ENCODE data around the gene ORC3.
"Not testable (repeated sequence)": the region's sequence is repeated elsewhere in the genome, so short reads cannot be mapped to it uniquely, and the experiment has no call there.

The ORC3 gene

DNA sequence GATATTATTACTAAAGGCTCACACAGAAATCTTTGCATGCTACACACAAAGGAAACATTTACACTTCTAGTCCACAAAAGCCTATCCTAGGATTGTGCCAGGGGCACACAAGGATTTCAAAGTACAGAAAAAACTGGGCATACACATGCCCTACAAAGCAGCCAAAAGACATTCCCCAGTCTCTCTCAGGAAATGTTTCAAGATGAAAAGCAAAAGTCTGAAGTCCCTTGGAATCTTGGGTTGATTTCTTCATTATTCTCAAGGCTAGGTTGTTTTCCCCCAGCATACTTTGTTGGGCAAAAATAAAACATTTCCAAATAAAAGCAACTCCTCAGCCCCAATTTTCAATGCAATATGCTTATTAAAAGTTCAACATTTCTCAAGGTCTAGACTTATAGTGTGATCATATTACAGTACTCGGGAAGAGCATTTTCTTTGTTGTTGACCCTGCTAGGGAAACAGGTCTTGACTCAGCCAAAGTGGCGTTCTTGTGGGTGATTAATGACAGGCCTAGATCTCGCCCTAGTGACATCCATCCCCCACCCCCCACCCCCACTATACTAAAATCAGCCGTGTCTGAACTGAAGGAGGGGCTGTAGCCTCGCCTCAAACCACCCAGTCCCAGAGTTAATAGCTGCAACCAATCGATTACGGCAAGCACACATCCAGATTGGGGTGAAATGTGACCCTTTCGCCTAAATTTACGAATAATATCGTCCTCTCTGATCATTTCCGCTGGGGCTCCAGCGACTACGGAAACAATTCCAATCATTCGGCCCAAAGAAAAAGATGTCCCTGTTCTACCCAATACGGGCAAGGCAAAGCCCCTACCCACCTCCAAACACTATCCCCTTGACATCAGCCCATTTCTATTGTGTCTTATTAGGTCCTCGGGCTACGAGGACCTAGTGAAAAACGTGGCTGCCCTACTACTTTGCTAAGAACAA is 110.7 kb downstream of the ORC3 start:
- DNase-seq = no peak

DNA sequence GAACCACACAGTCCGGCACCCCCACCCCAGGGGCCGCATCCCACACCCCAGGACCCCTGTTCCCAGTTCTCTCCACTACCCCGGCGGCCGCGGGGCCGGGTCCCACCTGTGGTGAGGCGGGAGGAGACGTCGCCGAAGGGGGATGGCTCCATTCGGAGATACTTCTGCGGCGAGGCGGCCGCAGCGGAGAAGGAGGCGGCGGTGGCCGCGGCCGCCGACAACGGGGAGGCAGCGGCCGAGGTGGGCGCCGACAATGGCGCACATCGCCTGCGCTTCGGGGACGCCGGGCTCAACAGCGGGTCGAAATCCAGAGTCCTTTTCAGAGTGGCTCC is 111.4 kb downstream of the ORC3 start:
- no peak for DNase-seq

DNA sequence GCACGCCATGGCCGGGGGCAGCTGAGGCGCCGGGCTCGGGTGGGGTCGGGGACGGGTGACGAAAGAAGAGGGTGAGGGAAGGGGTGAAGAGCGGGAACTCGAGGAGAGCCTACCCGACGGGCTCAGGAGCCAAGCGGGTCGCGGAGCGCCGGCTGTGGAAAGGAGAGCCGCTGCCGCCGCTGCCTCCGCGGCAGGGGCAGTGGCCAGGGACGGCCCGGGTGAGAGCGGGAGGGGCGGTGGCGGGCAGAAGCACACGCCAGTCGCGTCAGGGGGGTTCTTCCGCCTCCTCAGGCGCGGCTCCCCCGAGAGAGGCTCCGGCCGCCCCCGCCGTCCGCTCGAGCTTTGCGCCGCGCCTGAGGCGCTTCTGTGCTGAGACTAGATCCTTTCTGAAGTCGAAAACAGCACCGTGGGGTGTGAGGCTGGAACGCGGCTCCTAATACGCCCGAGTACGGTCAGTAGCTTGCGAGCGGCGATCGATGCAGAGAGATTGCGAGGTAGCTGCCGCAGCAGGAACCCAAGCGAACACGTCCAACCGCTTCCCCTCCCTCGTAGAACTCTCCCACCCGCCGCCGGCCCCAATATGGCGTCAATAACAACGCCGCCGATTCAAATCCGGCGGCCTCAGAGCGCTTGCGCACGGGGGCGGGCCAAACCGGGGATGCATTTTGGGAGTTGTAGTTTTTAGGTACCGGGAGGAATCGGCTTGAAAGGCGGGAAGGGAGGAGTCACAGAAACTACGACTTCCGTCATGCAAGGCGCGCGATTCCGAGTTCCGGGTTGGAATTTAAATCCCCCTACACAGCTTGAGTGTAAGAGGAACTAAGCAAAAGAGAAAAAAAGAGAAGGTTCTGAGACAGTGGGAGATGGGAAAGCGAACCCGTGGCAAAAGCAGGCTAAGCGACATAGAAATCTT is 112.0 kb downstream of the ORC3 start, which contains the start of gene AKIRIN2:
AKIRIN2 (minus strand) TSS at position 558 of the 913 bp plus-strand sequence; CDS start at position 9, 549 bp downstream.
- DNase-seq = peak; percentile 90

DNA sequence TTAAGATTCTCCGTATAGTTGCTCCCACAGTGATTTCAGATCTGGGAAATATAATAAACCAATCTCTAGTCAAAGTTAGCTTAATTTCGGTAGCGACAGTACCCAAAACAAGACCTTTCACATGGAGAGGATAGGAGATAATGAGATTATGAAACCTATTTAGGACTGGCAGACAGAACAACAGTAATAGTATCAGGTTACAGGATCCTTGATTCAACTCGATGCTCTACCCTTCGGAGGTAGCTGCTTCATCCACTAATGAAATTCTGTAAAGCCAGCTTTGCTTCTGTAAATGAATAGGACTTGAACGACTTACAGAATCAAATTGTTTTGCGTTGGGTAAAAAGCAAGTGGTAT is 112.6 kb downstream of the ORC3 start:
- DNase-seq = no peak

DNA sequence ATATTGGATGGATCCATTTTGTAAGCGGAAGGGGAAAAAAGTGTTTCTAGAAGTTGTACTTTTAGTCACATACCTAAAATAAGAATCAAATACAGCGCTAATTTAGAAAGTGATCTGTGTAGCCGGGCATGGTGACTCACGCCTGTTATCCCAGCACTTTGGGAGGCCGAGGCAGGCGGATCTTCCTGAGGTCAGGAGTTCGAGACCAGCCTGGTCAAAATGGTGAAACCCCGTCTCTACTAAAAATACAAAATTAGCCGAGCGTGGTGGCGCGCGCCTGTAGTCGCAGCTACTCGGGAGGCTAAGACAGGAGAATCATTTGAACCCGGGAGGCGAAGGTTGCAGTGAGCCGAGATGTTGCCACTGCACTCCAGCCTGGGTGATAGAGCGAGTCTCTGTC is 113.1 kb downstream of the ORC3 start:
- DNase-seq = not testable (repeated sequence)

DNA sequence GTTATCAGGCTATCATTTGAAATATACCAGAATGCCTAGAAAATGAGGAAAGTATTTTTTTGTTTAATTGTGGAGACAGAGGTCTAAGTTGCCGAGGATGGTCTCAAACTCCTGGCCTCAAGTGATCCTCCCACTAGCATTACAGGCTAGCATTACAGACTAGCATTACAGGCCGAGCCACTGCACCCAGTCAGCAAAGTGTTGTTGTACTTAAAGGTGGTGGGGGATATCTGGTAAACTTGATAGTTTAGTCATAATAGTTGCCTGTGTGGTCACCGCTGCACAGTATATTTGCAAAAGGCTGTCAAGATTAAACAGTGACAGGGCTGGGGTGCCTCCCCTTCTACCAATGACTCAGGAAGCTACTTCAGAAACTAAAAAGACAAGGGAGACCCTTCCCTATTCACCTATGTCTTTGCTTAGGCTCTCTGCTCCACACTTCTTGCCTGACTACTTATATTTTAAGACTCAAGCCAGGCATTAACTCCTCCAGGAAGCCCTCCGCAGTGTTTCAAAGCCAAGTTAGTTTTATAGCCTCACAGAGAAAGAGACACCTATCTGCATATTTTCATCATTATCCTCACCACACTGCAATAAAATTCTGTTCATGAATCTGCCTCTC is 115.2 kb downstream of the ORC3 start:
- DNase-seq = no peak

DNA sequence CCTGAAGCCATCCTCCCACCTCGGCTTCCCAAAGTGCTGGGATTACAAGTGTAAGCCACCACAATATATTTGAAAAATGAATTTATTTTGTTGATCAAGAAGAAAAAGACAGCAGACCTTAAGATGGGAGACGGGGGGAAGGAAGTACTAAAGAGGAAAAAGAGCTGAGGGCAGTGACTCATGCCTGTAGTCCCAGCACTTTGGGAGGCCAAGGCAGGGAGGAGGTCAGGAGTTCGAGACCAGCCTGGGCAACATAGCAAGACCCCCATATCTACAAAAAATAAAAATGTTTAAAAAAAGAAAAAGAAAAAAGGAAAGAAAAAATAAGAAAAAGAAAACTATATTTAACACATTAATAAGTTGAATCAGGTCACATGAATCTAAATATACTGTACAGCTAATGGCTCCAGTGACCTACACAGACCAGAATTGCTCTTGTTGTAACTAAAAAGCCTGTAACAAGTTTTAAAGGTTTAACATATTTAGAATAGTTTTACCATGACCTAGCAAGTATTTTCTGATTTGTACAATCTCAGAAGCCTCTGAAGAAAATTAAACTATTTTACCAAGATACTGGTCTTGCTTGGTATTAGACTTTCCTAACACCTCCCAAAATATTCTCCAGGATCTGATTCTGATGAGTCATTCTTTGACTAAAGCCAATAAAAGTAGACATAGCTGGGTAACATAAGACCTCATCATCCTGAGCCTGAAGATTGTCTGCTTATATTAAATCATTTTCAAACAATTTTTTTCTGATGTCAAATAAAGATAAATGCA is 116.4 kb downstream of the ORC3 start:
- DNase-seq = no peak

DNA sequence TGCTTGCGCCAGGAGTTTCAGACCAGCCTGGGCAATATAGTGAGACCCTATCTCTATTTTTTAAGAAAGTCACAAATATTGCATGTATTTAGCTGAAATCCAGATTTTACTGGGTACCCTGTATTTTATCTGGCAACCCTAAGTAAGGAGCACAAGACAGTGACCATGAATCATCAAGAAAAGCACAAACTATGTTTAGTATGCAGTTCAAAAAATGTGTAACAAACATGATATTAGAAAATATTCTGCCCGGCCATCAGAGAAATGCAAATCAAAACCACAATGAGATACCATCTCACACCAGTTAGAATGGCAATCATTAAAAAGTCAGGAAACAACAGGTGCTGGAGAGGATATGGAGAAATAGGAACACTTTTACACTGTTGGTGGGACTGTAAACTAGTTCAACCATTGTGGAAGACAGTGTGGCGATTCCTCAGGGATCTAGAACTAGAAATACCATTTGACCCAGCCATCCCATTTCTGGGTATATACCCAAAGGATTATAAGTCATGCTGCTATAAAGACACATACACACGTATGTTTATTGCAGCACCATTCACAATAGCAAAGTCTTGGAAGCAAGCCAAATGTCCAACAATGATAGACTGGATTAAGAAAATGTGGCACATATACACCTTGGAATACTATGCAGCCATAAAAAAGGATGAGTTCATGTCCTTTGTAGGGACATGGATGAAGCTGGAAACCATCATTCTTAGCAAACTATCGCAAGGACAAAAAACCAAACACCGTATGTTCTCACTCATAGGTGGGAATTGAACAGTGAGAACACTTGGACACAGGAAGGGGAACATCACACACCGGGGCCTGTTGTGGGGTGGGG is 118.9 kb downstream of the ORC3 start:
- DNase-seq = not testable (repeated sequence)

DNA sequence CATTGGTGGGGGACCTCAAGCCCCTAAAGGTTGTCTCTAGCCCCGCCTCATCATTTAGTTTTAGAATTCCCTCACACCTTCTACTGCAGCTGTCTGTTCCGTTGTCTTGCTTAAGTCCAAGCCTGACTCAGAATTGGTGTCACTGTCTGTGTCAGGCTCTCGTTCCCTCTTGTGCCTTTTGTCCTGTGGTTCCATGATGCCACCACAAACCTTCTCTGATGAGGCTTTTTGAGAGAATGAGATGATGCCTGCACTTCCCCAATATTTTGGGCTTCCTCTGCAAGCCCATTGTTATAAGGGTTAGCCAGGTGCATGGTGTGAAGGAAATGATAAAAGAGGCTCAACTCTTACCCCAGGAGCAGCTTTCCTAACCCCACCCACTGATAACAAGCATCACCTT is 120.2 kb downstream of the ORC3 start:
- DNase-seq = no peak

DNA sequence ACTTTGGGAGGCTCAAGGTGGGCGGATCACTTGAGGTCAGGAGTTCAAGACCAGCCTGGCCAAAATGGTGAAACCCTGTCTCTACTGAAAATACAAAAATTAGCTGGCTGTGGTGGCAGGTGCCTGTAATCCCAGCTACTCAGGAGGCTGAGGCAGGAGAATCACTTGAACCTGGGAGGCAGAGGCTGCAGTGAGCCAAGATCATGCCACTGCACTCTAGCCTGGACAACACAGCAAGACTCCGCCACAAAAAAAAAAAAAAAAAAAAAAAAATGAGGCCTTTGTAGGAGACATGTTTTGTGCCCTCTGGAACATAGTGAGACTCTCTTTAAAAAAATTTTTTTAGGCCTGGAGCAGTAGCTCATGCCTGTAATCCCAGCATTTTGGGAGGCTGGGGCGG is 122.8 kb downstream of the ORC3 start:
- not testable (repeated sequence) for DNase-seq

DNA sequence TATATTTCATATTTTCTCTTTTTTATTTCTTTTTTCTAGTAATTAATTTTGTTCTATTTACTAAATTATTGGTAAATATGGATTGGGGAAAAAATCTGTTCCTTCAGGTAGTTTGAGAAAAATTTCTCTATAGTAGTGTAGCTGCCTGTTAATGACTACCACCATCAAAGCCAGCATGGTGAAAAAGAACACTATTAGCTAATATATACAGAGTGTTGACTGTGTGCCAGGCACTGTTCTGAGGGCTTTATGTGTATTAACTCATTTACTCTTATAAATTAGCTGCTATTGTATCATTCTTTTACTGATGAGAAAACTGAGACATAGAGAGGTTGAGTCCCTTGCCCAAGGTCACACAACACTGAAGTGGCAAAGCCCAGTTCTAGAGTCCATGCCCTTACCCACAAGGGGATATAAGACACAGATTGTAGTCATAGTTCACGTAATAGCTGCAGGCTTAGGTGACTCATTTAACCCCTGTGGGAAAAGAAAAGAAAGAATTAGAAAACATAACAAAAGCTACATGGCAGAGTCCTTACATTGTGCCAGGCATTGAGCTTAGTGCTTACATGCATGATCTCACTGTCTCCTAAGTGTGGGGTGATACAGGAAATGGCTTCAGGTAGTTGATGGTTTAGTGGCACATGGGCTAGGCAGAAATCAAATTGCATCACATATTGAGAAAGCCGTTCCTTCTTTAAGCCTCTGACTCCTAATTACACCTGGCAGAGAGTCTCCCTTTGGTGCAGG is 124.3 kb downstream of the ORC3 start:
- DNase-seq = no peak

Measured in GOT3 (cell line).